NT2/D1 (cell line): ENCODE measurements around the gene MEX3A.
"Not testable (repeated sequence)": the region's sequence is repeated elsewhere in the genome, so short reads cannot be mapped to it uniquely, and the experiment has no call there.

ENCODE experiments used
- DNase-seq: peaks from one replicate; pipeline ENCODE4 v3.0.0-alpha.2; 2011; ENCODE audit warnings: low read depth, low spot score
- H3K27me3 ChIP-seq: 2 replicates; pipeline ENCODE4 v1.6.0; 2011; ENCODE audit warnings: mild to moderate bottlenecking; ENCODE audit not compliant: insufficient read length, insufficient read depth
- H3K36me3 ChIP-seq: 2 replicates; pipeline ENCODE4 v1.6.1; 2011; ENCODE audit warnings: mild to moderate bottlenecking, low read length, mixed read lengths; ENCODE audit not compliant: insufficient read depth, insufficient read length
- H3K4me1 ChIP-seq: 2 replicates; pipeline ENCODE4 v1.5.1; 2011; ENCODE audit not compliant: insufficient read depth, insufficient read length
- H3K4me3 ChIP-seq: 2 replicates; pipeline ENCODE4 v1.5.1; 2011; ENCODE audit warnings: low read depth; ENCODE audit not compliant: insufficient read length
- H3K9ac ChIP-seq: 2 replicates; pipeline ENCODE4 v1.6.0; 2011; ENCODE audit warnings: low read depth; ENCODE audit not compliant: insufficient read length
- H3K9me3 ChIP-seq: 2 replicates; pipeline ENCODE4 v1.5.1; 2011; ENCODE audit warnings: mild to moderate bottlenecking, low read length; ENCODE audit not compliant: insufficient read depth
- SUZ12 ChIP-seq: IDR thresholded peaks from 2 replicates; pipeline ENCODE4 v1.6.1; 2011; ENCODE audit not compliant: insufficient read length, insufficient read depth; ENCODE audit errors: extremely low read depth
- YY1 ChIP-seq: IDR thresholded peaks from 2 replicates; pipeline ENCODE4 v1.6.1; 2011; ENCODE audit not compliant: insufficient read length, insufficient read depth
- ZNF274 ChIP-seq: IDR thresholded peaks from 2 replicates; pipeline ENCODE4 v1.6.1; 2011; ENCODE audit warnings: mild to moderate bottlenecking, low read depth, low read length

Gene MEX3A

DNA sequence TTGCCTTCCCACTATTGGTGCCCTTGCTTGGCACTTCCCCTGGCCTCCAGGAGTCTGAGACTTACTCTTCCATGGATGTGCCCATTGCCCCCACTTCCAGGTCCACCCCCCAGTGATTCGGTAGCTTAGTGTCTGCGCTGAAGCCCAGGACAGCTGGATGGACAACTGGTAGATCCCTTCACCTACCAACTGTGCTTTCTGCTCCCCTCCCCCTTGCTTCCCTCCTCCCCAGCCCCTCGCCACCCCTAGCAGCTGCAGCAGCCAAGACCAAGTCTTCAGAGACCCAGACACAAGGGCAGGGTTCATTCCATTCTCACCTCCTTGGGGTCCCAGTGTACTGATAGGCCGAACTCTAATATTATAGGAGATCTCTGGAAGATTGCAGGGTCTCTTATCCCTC lies 39.2 kb upstream of the MEX3A start:
- Histone ChIP-seq H3K27me3 (no peaks in the 10 kb centered on the region), H3K36me3 (peaks cover 53% of the 10 kb centered on the region), H3K9ac (no peak overlapping the region), H3K4me1 (peaks cover 54% of the 10 kb centered on the region), H3K4me3 (no peak overlapping the region), H3K9me3 (no peaks in the 10 kb centered on the region)
- DNase-seq: no peak
- no peak for TF ChIP-seq YY1
- TF ChIP-seq ZNF274: no peak
- no peak for TF ChIP-seq SUZ12

DNA sequence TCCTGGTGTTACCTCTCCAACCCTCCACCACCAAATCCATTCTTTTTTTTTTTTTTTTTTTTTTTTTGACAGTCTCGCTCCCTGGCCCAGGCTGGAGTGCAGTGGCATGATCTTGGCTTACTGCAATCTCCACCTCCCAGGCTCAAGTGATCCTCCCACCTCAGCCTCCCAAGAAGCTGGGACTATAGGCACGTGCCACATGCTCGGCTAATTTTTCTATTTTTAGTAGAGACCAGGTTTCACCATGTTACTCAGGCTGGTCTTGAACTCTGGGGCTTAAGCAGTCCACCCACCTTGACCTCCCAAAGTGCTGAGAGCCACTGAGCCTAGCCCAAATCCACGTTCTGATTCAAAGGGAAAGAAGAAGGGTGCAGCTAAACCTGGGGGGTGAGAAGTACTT lies 38.7 kb upstream of the MEX3A start:
- not testable (repeated sequence) for H3K9ac ChIP-seq, H3K27me3 ChIP-seq, DNase-seq, H3K9me3 ChIP-seq, H3K4me3 ChIP-seq
- peaks cover 53% of the 10 kb centered on the region for H3K36me3 ChIP-seq
- H3K4me1 ChIP-seq: peaks cover 49% of the 10 kb centered on the region

DNA sequence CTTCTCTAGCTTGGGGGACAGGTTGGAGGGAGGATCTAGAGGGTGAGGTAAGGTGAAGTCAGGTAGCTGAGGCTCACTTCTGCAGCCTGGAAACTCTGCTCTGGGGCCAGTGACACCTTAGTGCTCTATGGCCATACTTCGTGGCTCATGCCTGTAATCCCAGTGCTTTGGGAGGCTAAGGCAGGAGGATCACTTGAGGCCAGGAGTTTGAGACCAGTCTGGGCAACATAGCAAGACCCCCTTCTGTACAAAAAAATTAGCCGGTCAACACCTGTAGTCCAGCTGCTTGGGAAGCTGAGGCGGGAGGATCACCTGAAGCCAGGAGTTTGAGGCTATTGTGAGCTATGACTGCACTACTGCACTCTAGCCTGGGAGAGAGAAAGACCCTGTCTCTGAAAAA lies 38.1 kb upstream of the MEX3A start:
- H3K9ac ChIP-seq: peak overlapping the region; percentile 4
- H3K4me1 ChIP-seq: peaks cover 51% of the 10 kb centered on the region
- H3K36me3 ChIP-seq: peaks cover 60% of the 10 kb centered on the region
- TF ChIP-seq SUZ12 (no peak), YY1 (no peak), ZNF274 (no peak)
- DNase-seq: no peak
- H3K4me3 ChIP-seq: no peak overlapping the region
- H3K27me3 ChIP-seq: no peaks in the 10 kb centered on the region
- H3K9me3 ChIP-seq: no peaks in the 10 kb centered on the region

DNA sequence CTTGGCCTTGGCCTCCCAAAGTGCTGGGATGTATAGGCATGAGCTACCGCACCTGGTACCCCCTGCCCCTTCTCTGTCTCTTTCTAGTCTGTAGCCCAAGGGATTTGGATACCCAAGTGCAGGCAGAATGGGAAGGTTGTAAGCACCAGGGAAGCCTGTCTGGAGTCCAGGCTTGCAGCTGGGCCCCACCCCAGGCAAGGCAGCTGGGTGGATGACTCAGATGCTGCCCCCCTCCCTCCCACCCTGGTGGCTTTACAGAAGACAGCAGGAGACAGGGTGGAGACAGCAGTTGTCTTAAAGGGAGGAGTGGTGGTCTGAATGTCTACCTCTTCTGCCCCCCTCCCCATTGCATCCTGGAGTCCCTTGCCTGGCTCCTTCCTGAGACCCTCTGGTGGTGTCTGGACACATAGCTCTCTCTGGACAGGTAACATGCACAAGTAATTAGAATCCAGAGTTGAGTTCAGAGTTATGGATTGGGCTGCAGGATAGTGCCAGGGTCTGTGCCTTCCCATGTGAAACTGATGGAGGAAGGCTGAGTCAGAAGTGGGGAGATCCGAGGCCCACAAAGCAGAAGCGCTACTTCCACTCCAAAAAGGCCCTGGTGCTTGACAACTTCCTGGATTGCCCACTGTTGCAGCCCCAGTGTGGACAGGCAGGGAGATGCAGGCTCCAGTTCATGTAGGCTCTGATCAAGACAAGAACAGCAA lies 37.4 kb upstream of the MEX3A start:
- Histone ChIP-seq H3K4me3 (no peak overlapping the region), H3K27me3 (no peaks in the 10 kb centered on the region), H3K9ac (peak overlapping the region; percentile 42), H3K4me1 (peaks cover 44% of the 10 kb centered on the region), H3K9me3 (no peaks in the 10 kb centered on the region), H3K36me3 (peaks cover 59% of the 10 kb centered on the region)
- no peak for DNase-seq
- no peak for TF ChIP-seq SUZ12
- no peak for TF ChIP-seq YY1
- no peak for TF ChIP-seq ZNF274

- Histone ChIP-seq H3K9ac (peak overlapping the region; percentile 61), H3K4me3 (no peak overlapping the region), H3K27me3 (no peaks in the 10 kb centered on the region), H3K36me3 (peaks cover 56% of the 10 kb centered on the region), H3K4me1 (peaks cover 48% of the 10 kb centered on the region), H3K9me3 (no peaks in the 10 kb centered on the region)
- TF ChIP-seq SUZ12 (no peak), ZNF274 (no peak), YY1 (no peak)
- no peak for DNase-seq
Observed at GRCh38 chr1:156118177-156118868, 36.1 kb upstream of the MEX3A start.

GRCh38 chr1:156117414-156118176 lies 35.3 kb upstream of the MEX3A start:
- H3K4me1 ChIP-seq: peaks cover 44% of the 10 kb centered on the region
- peaks cover 55% of the 10 kb centered on the region for H3K36me3 ChIP-seq
- no peaks in the 10 kb centered on the region for H3K27me3 ChIP-seq
- TF ChIP-seq YY1 (no peak), ZNF274 (no peak), SUZ12 (no peak)
- H3K9me3 ChIP-seq: no peaks in the 10 kb centered on the region
- H3K4me3 ChIP-seq: no peak overlapping the region
- H3K9ac ChIP-seq: peak overlapping the region; percentile 61
- DNase-seq: no peak

DNA sequence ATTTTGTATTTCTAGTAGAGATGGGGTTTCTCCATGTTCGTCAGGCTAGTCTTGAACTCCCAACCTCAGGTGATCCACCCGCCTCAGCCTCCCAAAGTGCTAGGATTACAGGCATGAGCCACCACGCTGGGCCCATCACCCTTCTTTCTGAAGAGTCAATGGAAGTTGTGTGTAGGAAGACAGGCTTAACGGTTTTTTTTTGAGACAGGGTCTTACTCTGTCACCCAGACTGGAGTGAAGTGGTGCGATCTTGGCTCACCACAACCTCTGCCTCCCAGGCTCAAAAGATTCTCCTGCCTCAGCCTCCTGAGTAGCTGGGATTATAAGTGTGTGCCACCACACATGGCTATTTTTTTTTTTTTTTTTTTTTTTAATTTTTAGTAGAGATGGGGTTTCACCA lies 34.5 kb upstream of the MEX3A start:
- not testable (repeated sequence) for DNase-seq, H3K9me3 ChIP-seq, H3K9ac ChIP-seq, H3K27me3 ChIP-seq
- Histone ChIP-seq H3K4me1 (peaks cover 44% of the 10 kb centered on the region), H3K36me3 (peaks cover 48% of the 10 kb centered on the region), H3K4me3 (peak overlapping the region; percentile 96)
